NCI-H2227 (cell line): ENCODE data around the gene KIRREL1.

Source experiments
- DNase-seq: peaks from one replicate; lab custom pipeline; 2025; ENCODE audit not compliant: unreplicated experiment; lab: John Stamatoyannopoulos, UW

Gene KIRREL1

DNA sequence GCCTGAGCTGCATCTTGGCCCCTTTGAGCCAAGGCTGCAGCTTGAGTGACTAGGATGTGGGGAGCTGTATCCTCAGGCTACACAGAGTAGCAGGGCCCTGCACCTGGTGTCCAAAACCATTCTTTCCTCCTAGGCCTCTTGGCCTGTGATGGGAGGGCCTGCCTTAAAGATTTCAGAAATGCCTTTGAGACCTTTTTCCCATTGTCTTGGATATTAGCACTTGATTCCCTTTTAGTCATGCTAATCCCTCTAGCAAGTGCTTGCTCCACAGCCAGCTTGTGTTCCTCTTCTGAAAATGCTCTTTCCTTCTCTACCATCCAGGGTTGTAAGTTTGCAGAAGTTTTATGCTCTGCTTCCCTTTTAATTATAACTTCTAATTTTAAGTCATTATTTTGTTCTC, 21.7 kb upstream of the KIRREL1 start:
- DNase-seq: no peak

DNA sequence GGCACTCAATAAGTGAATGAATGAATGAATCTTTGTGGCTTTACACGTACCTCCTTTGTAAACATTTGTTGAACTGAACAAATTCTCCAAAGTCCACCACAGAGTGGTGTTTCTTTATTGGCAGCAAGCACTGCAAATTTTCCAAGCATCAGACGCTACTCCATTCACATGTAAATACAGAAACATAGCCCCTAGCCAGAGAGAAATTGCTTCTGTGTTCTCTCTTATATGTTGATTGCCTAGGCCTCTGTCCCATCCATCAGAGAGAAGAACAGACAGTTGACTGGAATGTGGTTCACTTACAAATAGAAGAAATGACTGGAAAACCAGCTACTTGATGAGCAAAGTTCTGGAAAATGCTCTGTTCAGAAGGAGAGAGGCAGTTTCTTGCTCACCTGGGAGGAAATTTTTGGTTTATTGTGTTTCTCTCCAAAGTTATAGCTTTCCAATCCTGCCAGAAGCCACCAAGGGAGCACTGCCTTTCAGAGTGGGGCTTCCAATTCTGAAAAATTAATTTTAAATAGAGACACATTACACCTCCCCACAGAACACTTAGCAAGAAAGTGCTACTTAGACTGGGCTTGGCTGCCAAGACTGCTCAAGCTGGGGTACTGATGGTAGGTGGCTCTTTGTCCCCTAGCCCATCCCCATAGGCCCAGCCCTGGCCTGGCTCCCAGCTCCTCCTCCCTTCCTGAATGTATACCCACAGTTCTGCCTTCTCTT, 18.1 kb upstream of the KIRREL1 start:
- DNase-seq: no peak

DNA sequence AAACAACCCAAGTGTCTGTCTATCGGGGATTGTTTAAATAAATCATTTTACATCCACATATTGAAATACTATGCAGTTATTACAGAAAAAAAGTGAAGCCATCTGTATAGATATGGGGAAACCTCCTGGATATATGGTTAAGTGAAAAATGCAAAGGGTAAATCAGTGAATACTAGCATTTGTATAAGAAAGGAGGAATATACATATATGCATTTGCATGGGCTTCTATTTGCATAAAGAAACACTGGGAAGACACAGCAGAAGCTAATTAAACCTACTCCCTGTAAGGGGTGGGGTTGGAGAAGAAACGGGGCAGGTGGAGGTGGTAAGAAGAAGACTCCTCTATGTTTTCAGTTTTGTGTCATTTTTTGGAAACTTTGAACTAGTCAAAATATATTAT, 16.6 kb upstream of the KIRREL1 start:
- no peak for DNase-seq

DNA sequence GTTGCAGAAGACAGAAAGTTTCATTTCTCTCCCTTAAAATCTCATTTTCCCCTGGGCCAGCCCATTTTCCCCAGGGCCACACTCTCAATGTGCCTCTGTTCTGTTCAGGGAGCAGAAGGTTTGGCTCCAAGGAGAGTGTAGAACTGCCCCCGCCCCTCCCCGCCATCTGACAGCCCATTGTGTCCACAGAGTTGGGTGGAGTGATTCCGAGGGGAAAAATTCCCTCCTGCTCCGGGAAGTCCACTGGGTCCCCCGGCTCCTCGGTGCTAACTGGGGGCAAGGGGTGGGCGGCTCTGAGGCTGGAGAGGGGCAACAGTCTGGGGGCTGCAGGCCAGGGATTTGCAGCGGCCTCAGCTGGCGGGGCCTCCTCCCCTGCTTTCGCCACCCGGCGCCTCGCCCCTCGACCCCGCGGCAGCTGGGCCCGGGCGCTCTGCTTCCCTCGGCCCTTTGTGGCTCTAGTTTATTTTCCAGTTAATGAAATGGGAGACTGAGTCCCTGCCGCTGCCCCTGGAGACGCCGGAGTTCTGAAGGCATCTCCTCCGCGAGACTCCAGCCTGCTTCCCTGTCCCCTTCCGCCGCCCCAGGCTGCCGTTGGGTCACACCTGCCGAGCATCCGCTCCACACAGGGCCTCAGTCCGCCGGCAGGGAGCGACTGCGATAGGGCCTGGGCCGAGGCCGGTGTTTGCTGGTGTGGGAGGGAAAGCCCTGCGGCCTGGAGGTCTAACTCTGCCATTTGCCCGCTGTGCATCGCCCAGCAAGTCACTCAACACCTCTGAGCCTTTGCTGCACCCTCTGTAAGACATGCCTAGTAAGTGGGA, 14.7 kb upstream of the KIRREL1 start:
- peak; percentile 19 for DNase-seq

DNA sequence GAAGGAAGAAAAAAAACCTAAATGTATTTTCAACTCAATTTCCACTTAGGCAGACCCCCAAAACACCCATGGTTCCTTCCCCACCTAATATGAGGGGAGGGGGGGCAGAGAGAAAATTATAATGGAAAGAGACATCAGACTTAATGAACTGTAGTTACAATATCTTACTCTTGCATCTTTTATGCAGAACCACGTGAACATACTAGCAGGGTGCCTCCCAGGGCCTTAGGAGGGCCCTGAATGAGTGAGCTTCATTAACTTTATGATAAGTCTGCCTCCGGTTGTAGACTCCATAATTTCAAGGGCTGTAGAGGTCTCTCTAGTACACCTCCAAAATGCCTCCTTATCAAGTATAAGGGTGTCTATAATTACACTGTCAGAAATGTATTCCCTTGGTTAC, 11.3 kb upstream of the KIRREL1 start:
- no peak for DNase-seq

DNA sequence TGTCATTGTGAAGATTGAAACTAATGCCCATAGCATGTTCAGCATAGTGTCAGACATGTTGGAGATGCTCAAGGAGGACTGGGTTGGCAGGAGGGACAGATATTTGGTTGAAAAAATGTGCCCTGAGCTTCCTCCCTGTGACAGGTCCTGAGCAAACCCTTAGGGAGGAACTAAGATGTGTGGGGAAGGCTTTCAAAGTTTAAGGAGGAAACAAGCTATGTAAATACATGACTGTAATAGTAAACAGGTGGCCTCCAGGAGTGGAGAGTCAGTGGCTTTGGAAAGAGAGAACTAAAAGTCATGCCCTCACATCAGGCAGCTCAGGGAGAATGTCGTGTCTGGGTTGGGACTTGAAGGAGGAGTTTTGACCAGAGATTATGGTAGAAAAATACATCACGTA, 9.7 kb upstream of the KIRREL1 start:
- no peak for DNase-seq

DNA sequence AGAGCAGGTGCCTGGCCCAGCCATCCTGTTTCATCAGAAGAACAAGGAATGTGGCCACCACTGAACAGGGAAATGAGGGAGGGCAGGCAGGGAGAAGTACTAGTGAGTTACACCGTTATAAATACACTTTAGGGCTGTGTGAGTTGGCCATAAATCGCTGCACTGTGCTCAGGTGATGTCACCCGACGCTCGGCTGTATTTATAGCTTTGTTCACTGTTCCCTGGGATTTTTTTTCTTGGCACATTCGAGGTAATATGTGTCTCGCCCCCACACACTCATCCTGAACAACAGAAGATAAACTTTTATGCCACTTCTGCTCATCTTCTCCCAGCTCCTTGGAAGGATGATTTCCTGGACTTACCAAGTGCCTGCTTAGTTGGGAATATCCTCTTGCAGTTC, 9.0 kb upstream of the KIRREL1 start:
- no peak for DNase-seq

DNA sequence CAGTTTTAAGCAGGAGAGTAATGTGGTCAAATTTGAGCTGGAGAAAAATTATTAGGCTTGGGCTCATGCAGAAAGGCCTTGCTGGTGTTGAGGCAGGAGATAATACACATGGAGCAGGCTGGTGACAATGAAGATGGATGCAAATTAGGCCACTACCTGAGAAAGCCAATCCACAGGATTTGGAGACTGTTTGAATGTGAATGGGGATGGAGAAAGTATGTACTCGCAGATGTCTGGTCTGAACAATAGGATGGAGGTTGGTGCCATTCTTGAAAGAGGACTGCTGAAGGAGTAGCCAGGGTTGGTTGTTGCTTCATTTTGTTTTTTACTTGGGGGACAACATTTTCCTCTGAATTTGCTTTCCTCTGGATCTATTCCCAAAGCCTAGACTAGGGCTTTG, 8.0 kb upstream of the KIRREL1 start:
- no peak for DNase-seq

DNA sequence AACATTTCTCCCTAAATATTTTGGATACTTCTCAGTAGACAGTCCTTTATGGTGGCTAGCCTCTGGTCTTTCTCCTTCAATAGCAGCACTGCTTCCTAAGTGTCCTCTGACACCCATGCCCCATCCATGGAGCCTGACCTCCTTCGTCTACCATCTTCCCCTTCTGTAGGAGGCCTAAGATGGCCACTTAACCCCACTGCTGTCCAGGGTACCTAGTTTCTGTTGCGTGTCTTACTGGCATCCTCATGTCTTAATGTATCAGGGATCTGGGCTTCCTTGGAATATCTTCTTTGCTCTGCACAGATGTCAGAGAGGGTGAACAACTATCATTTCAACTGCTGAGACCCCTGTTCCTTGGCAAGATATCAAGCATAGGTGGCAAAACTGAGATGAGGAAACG, 5.4 kb upstream of the KIRREL1 start:
- no peak for DNase-seq

DNA sequence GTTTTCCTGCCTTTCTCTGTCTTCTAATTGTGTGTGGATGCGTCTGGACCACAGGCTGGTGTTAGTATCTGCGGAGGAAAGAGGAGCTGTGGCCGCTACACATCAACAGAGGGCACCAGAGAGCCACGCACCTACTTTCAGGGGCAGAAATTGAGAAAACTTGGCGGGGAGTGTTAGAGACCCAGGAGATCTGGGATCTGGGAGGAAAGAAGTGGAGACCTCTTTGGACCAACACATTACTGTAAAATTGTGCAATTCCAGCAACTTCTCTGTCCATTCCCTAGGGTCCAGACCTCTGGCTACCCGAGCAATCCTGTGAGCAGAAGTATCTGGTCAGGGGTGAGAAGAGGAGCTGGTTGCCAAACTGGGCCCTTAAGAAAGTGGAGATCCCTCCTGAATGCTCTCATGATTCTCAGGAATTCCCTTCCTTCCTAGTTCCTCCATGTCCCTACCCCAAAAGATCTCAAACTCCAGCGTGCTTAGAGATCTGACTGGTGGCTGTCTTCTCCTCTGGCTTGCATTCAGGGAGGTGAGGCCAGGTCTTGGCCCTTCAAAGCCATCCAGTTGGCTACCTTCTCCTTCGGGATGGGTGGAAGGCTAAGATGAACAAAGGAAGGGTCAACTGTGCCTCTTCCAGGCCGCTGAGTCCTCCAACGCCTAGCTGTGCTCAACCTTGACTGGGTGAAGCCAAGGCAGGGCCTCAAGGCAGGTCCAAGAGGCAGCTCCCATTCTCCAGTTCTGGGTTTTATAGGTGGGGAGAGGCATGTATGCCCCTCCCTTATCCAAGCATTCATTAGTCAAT, 1.2 kb upstream of the KIRREL1 start:
- peak; percentile 71 for DNase-seq

DNA sequence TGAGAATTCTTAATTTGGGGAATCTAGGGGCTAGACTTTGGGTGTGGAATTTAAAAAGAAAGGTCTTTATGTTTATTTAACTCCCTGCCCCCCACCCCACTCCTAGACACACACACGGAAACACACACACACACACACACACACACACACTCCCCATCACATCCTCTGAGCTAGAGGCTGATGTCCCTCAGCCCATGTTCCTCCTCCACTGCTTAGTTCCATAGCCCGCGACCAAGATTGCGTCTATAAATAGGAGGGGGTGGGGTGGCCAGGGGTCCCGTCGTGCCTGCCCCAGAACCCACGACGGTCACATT, 655 bp upstream of the KIRREL1 start:
- peak; percentile 51 for DNase-seq

DNA sequence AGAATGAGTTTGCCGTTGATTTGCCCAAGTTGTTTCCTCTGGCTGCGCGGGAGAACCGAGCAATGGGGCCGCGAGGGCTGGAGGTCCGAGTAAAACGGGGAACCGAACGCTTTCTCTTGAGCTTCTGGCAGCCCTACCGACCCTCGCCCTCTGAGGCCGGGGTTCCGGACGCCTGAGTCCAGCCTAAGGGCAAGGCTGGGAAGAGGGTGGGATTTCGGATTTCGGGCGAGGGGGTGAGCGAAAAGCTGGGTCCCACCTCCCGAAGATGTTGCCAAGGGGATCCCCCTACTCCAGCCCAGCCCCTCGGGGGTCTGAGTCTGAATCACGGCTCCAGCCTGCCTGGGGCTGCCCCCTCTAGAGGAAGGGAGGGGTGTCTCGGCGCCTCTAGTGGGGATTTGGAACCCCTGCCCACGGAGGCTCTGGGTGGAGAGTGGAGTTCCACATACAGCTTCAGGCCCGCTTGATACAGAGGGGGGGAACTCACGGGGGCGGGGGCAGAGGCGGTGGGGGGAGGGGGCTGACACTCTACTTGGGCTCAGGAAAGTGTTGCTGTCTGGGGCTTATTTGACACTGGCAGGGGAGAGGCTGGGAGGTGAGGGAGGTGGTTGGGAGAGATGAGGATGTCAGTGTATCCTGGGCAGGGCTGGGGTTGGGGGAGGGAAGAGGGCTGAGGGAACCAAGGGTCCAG, 617 bp downstream of the KIRREL1 start:
- DNase-seq: peak; percentile 28

DNA sequence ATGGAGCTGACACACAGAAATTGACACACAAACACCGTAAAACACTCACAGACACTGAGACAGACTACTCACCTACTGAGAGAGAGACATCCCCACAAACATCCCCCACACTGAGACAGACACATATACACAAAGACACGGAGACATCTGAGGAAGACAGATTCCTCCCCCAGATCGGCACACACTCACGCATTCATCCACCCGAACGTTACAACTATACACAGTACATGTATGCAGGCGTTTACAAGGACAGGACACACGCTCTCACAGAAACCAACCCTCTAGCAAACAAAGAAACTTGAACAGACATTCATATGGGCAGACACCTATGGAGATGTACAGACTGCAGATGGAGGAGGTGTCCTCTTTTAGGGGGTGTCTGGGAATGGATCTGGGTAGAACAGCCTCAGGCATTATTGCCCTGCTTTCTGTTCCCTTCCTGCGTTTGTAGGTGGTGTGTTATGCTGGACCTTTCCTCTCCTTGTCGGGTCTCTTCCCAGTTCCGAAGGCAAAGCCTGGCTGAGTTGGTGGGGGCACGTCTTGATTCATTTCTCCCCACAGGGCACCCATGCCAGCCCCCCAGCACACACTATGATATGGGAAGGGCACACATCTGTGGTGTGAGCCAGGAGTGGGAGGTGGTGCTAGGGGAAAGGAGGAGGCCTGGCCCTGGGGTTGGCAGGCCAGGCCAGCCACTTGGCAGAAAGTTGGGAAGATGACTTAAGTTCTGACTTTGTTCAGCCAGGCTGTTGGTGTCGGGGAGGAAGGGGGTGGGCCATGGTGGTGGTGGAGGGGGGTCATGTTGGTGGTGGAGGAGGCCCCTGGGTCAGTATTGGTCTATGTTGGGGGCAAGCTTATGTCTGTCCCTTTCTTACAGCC, 1.5 kb downstream of the KIRREL1 start:
- no peak for DNase-seq

DNA sequence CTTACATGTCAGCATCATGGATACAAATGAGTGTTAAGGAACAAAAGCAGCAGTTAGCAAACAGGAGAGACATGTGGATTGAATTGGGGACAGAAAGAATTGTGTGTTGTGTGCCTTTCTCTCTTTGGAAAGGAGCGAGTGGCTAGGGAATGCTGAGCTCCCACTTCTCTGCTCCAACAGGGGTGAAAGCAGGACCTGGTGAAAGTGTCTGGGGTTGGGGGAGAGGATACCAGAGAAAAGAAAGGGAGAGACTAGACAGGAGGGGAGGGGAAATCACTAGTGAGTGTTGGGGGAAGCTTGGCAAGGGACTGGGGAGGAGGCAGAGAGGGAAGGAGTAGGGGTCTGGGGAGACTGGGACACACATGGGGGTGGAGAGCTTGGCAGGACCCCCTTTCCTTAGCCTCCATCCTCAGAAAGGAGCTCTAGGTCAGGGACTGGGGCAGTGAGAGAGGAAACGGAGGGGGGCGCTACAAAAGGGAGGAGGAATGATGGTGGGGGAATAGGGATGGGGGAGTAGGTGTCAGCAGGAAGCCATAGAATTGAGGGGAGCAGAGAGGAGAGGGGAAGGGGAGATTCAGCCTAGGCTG, 2.2 kb downstream of the KIRREL1 start:
- DNase-seq: no peak

DNA sequence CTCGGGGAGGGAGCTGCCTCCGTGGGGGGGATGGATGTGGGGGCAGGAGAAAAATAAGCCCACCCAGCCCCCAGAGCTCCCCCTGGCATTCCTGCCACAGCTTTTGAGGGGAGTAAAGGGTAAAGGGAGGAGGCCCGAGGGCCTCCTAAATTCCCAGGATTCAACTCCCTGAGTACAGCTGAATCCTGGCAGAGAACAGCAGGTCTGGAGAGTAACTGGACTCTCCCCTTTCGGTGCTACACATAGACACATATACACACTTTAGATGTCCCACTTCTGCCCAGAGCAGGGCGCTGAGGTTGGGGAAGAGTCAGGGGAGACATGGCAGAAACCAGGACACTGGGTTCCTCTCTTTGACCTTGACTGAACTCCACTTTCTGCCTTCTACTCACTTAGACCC, 3.0 kb downstream of the KIRREL1 start:
- no peak for DNase-seq

DNA sequence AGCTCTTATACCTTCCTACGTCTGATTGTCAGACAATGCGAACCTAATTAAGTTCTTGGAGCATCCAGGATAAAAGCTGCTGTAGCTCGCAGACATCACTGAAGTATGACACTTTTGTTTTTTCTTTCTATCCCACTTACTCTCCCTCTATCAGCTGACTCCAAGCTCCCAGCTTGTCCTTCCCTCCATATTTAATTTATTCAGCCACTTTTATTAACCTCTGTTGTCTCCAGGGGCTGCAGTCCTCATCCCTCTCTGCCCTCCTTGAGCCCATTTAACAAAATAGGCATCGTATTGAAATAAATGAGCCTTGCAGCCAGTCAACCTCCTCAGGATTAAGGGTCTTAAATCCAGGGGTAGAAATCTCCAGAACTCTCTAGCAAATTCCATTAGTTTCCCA, 7.1 kb downstream of the KIRREL1 start:
- DNase-seq: no peak

DNA sequence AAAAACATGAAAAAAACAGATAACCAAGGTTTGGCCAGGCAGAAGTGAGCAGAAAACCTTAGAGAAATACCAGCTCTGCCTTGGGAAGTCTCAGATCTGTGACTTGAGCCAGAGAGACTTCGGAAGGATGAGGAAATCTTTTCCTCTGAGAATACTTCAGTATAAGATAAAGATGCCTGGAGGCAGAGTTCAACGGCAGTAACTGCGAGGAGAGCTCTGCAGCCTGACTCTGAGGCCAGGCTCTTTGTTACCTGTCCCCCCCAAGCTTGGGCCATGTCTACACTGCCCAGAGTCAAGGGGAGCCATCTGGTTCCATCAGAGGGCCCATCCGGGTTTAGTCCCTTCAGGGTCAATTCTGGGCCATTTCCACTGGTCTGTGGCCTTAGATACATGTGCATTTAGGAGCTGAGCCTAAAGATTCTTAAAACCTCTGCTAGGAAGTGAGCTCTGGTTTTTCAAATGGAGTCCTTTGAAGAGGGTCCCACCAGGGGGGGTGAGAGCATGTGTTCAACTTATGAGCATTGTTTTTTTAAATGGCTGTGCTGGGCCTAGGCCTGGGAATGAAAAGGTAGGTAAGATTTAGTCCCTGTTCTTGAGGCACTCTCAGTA, 8.7 kb downstream of the KIRREL1 start:
- DNase-seq: no peak

DNA sequence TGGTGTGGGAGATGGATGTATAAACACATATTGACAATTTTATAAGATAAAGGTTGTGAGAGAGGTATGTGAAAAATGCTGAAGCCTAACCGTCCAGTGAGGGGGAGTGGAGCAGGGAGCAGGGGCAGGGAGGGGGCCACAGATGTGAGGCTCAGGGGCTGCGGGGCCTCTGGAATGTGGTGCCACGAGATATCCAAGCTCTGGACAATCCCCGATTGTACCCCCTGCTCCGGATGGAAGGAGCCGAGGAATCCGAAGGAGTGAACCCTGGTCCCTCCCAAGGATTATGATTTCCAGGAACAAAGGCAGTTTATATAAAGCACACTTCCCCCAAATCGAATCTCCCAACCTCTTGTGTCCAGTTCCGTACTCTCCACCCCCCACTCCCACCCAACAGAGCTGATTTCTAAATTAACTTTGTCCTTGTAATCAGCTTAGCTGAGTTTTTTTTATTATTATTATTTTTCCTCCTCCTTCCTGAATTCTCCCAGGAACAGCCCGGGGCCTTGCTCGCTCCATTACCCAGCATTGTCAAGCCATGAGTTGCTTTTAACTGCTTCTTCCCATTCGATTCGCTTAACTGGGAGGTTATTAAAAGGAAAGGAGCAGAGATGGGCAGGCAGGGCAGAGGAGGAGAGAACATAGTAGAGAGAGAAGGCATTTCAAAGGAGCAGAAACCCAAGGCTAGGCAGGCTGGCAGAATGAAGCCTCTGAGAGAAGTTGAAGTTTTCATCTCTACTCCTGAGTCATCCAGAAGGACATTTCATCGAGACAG, 9.4 kb downstream of the KIRREL1 start:
- DNase-seq: no peak

DNA sequence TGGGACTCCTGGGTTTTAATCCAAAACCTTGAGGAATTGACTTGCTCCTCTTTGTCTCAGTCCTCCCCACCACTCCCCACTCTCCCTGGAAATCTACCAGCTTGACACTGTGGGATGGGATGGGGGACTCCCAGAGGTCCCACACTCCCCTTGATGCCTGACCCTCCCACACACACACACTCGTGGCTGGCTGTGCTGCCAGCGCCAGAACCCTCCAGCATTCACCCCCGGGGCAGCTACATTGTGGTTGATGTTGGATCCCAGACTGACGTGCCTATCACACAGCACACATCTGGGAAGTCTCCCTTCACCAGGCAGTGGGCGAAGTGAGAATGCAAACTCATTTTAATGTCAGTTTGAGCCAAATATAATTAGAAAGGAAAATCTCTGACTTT, 10.0 kb downstream of the KIRREL1 start:
- DNase-seq: no peak
